ENCODE measurements around the gene RPS16. TPM values are rescaled to one million over a fixed set of nuclear protein-coding genes. Genes with fewer than 3 reads are reported as not detected.

The RPS16 gene
- total RNA-seq, 1 experiment from 2014 or later, result 66.0 TPM

Small RNA genes lying within 50 kb of the gene (small RNA-seq; reads per million reads assigned to genes)
- gene MIR4530, result 0 reads per million in 2 experiments

Other genes starting within 250 kb of the RPS16 start
- 0.21 and 0.67 TPM in 2 replicates for gene NCCRP1, start 239.0 kb downstream of the RPS16 start, total RNA-seq (2014; rRNA removed; shearing (Covaris generic))
- not detected in 2 replicates for gene SYCN, start 231.7 kb downstream of the RPS16 start, total RNA-seq (2014; rRNA removed; shearing (Covaris generic))
- not detected in 2 replicates for gene IFNL3, start 190.9 kb downstream of the RPS16 start, total RNA-seq (2014; rRNA removed; shearing (Covaris generic))
- not detected in 2 replicates for gene IFNL4, start 187.1 kb downstream of the RPS16 start, total RNA-seq (2014; rRNA removed; shearing (Covaris generic))
- gene IFNL2, start 167.6 kb downstream of the RPS16 start, total RNA-seq (2014; rRNA removed; shearing (Covaris generic)), result not detected in 2 replicates
- gene IFNL1, start 139.5 kb downstream of the RPS16 start, total RNA-seq (2014; rRNA removed; shearing (Covaris generic)), result not detected in 2 replicates
- 1.6 TPM in 2 replicates for gene LRFN1, start 115.1 kb downstream of the RPS16 start, total RNA-seq (2014; rRNA removed; shearing (Covaris generic))
- gene GMFG, start 99.9 kb downstream of the RPS16 start, total RNA-seq (2014; rRNA removed; shearing (Covaris generic)), result 0.58 and 0.88 TPM in 2 replicates
- 69.9 and 78.5 TPM in 2 replicates for gene SAMD4B, start 93.5 kb downstream of the RPS16 start, total RNA-seq (2014; rRNA removed; shearing (Covaris generic))
- gene PAF1, start 44.8 kb downstream of the RPS16 start, total RNA-seq (2014; rRNA removed; shearing (Covaris generic)), result 21.3 and 29.6 TPM in 2 replicates
- 20.9 and 23.2 TPM in 2 replicates for gene MED29, start 44.6 kb downstream of the RPS16 start, total RNA-seq (2014; rRNA removed; shearing (Covaris generic))
- gene ZFP36, start 29.1 kb downstream of the RPS16 start, total RNA-seq (2014; rRNA removed; shearing (Covaris generic)), result 2.6 and 3.1 TPM in 2 replicates
- 22.3 and 27.2 TPM in 2 replicates for gene PLEKHG2, start 23.3 kb downstream of the RPS16 start, total RNA-seq (2014; rRNA removed; shearing (Covaris generic))
- 98.8 and 113 TPM in 2 replicates for gene SUPT5H, start 9.6 kb upstream of the RPS16 start, total RNA-seq (2014; rRNA removed; shearing (Covaris generic))
- gene TIMM50, start 44.9 kb upstream of the RPS16 start, total RNA-seq (2014; rRNA removed; shearing (Covaris generic)), result 431 and 474 TPM in 2 replicates
- gene DLL3, start 63.0 kb upstream of the RPS16 start, total RNA-seq (2014; rRNA removed; shearing (Covaris generic)), result 42.4 and 45.3 TPM in 2 replicates
- not detected in 2 replicates for gene SELENOV, start 79.2 kb upstream of the RPS16 start, total RNA-seq (2014; rRNA removed; shearing (Covaris generic))
- gene EID2B, start 96.9 kb upstream of the RPS16 start, total RNA-seq (2014; rRNA removed; shearing (Covaris generic)), result 4.2 and 4.3 TPM in 2 replicates
- 16.7 and 20.7 TPM in 2 replicates for gene EID2, start 104.2 kb upstream of the RPS16 start, total RNA-seq (2014; rRNA removed; shearing (Covaris generic))
- gene LGALS13, start 166.6 kb upstream of the RPS16 start, total RNA-seq (2014; rRNA removed; shearing (Covaris generic)), result not detected in 2 replicates
- gene LGALS16, start 220.0 kb upstream of the RPS16 start, total RNA-seq (2014; rRNA removed; shearing (Covaris generic)), result not detected in 2 replicates